GM18498 (cell line): Measurements from ENCODE around the gene PTMA.

ENCODE experiments used
- ATAC-seq: cut with Tn5 transposase; IDR thresholded peaks from one replicate; pipeline ENCODE4 v1.9.1; 2021; ENCODE audit warnings: mild to moderate bottlenecking, moderate library complexity; ENCODE audit not compliant: unreplicated experiment

PTMA gene

GRCh38 chr2:231674587-231675338, 33.6 kb upstream of the PTMA start:
- peak; percentile 34 for ATAC-seq

DNA sequence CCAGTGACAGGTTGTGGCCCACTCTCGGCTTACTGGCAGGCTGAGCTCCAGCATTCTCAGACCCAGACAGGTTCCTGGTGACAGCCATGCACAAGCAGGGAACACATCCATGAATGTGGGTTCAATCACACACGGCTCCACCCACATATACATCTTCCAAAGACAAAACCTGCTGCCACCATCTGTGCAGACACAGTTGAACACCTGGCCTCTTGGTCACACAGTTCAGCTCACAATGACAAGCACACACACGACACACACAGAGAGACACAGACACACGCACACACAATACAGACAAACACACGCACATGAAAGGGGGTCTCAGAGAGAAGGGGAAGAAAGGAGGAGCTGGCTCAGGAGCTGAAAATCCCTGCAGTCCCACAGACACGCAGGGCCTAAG, 32.1 kb upstream of the PTMA start:
- ATAC-seq, result no peak

- ATAC-seq, result no peak
These were observed 30.7 kb upstream of the PTMA start for GRCh38 chr2:231677632-231678104.

DNA sequence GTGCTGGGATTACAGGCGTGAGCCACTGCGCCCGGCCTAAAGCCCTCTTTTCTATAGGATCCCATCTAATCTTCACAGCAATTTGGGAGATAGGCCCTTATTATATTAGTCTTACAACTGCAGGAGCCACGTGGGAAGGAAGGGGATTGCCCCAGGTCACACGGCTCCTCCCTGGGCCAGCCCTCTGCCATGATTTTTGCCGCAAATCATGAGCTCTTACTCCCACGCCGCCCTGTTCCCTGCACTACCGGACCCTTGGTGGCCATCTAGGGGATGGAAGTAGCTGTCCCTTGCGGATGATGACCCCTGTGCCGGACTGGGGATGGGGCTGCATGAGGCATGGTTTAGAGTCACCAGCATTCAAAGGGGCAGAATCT, 28.4 kb upstream of the PTMA start:
- no peak for ATAC-seq

DNA sequence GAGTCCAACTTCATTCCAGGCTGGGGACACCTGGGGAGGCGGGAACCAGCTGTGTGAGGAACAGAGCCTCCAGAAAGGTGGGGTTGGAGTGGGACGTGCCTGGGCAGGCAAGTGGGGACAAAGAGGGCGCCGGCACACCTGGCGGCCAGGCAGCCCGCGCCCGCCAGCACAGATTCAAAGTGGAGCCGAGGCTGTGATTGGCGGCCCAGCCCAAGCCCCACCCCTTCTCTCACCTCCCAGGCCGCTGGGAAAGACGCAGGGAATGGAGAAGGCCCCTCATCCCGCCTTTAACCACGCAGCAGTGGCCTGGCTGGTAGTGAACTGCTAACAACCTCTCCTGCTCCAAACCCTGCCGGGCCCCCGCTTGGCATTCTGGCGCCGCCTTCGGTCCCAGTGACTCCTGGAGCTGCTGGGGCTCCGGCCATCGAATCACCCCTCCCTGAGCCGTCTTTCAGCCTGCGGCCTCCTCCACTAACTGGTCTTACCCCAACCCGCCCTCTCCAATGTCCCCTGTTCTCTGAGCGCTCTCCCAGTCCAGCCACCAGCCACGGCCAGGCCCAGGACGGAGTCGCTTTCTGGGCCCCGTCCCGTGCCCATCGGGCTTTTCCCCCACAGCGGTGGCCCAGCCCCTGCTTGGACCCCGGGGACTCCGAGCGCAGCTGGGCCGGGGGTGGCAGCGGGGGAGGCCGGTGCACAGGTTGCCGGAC, 27.9 kb upstream of the PTMA start:
- no peak for ATAC-seq

DNA sequence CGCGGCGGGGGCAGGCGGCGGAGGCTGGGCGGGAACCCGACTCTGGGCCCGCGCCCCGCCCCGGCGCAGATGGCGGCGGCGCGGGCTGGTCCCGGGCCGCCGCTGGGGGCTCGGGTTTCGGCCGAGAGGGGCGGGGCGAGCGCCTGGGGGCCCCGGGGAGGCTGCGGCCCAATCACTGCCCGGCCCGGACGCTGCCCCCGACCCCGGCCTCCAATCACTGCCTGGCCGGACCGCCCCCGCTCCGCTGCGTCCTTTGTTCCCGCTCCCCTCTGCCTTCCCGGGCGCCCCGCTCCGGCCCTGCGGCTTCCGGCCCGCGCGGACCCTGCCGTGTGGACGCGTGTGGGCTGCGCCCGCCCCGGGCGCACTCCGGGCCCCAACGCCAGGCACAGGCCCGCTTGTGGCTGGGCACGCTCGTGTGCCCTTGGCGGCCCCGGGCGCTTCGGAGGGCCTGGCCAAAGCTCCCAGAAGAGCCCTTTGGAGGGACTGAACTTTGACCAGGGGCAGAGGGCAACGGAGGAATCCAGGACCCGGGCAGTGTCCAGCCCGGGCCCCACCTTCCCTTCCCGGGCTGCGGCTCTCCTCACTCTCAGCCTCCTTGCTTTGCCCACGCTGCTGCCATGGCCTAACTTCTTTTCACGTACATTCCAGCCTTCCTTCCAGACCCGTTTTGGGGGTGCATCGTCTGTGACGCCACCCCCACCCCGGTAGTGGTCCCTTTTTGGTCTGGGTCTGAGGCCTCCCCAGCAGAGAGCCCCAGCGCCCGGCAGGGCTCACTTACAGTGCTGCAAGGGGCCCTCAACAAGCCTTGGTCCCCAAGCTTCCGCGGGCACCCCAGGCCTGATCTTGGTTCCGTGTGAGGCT, 27.1 kb upstream of the PTMA start:
- ATAC-seq, result peak; percentile 68

- no peak for ATAC-seq
These were observed 25.6 kb upstream of the PTMA start for GRCh38 chr2:231682603-231683291.

DNA sequence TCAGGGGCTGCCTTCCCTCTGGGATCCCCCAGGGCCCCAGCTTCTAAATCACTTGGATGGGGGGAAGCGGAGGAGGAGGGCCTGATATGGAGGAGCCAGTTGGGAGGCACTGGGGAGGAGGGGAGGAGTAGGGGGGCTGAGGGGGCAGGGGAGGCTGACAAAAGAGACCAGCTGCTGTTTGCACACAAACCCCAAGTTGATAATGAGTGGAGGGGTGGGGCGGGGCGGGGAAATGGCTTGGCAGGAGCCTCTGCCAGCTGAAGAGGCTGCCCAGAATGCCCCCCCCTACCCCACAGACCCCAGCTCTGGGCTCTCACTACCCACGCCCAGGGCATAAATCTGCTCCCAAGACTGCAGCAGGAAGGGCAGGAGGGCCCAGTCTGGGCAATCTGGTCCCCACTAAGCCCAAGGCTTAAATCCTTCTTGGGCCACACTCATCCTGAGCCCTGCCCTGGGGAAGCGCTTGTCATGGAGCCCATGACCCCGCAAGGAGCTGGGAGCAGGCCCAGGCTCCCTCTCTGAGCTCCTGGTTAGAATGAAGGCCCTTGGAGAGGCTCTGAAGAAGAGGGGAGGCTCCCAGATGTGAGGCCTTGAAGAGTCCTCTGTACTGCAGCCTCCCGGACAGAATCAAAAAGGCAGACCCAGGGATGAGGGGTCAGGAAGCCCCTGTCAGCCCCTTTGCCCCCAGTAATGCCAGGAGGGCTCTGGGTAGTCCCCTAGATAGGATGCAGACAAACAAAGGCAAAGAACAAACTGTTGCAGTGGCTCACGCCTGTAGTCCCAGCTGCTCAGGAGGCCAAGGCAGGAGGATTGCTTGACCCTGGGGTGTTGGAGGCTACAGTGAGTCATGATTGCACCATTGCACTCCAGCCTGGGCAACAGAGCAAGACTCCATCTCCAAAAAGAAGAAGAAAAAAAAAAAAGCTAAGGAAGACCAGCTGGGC, 24.8 kb upstream of the PTMA start:
- ATAC-seq, result no peak

GRCh38 chr2:231684314-231685223, 23.8 kb upstream of the PTMA start:
- ATAC-seq, result no peak

- ATAC-seq, result no peak
These were observed 22.8 kb upstream of the PTMA start for GRCh38 chr2:231685349-231686191.

DNA sequence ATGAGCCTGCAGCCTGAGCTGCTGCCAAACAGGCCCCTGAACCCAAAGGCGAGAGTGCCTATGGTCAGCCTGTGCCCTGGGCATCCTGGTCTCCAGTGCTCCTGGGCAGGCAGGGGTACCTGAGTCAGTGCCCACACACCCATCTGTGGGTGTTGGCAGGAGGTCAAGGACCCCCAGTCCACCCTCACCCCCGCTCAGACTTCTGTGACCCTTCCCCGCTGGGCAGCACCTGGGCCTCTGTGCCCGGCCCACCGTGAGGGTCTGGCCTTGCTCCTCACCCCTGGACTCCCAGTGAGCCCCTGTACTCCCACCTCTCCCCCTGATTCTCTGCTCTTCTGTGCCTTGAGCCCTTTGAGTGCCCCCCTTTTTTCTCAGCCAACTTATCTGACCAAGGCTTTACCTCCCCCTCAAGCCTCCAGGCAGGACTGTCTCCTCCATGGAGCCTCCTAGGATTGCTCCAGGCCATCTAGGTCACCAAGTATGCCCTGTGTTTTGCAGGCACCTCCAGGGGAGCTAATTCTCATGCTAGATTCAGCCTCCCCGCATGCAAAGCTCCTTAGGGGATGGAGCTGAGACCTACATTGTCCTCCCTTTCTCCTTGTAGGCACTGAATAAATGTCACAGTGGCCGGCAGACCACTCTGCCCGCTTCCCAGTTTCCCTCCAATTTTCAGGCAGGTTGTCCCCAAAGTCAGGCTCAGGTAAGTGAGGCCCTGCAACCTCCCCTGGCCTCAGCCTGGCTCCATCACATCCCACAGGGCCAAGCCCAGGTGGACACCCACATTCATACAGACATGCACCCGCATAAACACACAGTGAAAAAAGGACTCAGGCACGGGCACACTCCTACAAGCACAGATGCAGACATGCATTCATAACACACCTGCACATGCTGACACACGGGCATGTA, 21.9 kb upstream of the PTMA start:
- no peak for ATAC-seq

DNA sequence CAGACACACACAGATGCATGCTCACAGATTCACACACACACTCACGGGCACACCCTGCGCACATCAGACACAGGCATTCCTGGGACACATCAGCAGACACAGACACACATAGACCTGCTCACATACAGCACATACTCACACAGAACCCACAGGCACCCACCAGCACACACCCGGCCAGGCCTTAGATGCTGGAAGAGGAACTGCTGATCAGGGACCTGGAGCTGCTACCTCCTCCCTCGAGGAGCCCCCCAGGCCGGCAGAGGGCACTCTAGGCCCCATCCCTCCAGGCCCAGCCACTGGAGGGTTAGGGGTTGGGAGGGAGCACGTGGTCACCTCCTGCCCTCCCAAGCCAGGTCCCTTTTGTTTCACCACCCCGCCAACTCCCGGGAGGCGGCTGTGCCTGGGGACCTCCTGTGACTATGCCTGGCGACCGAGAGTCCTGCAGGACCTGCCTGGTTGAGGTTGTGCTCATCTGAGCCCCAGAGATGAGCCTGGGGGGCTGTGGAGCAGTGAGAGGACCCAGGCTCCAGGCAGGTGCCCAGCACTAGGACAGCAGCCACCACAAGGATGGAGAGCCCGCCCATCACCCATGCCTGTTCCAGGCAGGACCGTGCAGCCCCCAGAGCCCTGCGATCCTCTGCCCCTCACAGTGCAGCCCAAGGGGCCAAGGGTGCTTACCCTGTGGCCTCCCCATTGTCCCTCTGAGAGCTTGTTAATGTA, 21.0 kb upstream of the PTMA start:
- peak; percentile 73 for ATAC-seq

GRCh38 chr2:231687961-231688360, 20.4 kb upstream of the PTMA start:
- no peak for ATAC-seq

DNA sequence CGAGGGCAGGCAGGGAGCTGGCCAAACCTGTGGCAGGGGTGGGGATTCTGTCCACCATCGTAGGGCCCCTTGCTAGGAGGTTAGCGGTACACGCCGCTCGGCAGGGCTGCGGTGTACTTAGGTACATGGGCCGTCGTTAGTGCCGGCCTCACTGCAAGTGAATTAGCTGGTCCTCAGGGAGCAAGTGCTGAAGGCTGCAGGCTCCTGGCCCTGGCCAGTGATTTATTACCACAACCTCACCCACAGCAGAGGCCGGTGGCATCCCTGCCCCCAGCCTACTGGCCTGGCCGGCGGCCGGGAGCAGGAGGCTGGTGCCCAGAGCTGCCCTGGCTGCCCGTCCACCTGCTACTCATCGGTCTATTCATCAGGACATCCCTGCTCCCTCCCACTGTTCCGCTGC, 19.6 kb upstream of the PTMA start:
- ATAC-seq, result no peak

- ATAC-seq, result no peak
These were observed 19.0 kb upstream of the PTMA start for GRCh38 chr2:231689124-231689893.
